K562 (cell line): ENCODE results near the gene SLC6A6. TPM values are rescaled to one million over a fixed set of nuclear protein-coding genes. Genes with fewer than 3 reads are reported as not detected.

Experiments
- ATAC-seq: fragments of 200-7000 bp; cut with Tn5 transposase; 3 replicates; pipeline ENCODE4 v1.9.1; 2020; ENCODE audit warnings: moderate library complexity
- BruUV-seq: library from RNA; stranded (reverse); fragments of 400-500 nt; replicated peaks from 2 replicates; lab custom pipeline; 2021; lab: Mats Ljungman, UMichigan
- CTCF ChIA-PET: fragments of 300-600 bp; formaldehyde crosslinking; extraction: SDS; loops from one replicate; lab custom pipeline; 2021; ENCODE audit warnings: low intra/inter-chr PET ratio; lab: Yijun Ruan, JAX
- POLR2A ChIA-PET: fragments of 300-600, 350-650 bp; sonication (Branson Sonifier 250); formaldehyde crosslinking; extraction: SDS; loops from one replicate; lab custom pipeline; 2021; ENCODE audit warnings: antibody characterized with exemption, inconsistent platforms; lab: Yijun Ruan, JAX
- DNase-seq, 4 experiments: peaks; one replicate each; pipeline versions ENCODE4 v3.0.0 to v3.0.0-alpha.2; 2011 to 2018; ENCODE audit warnings: low spot score in 3 of 4, mixed read lengths in 3 of 4; ENCODE audit errors: extremely low read depth in 1 of 4
- FAIRE-seq: peaks from 2 replicates; lab custom pipeline; 2011; peaks lifted over from hg19 to GRCh38; lab: Jason Lieb, UNC
- H2AFZ ChIP-seq: 2 replicates; pipeline ENCODE4 v1.6.0; 2011; ENCODE audit warnings: low read depth, low read length, control low read depth, inconsistent platforms
- H3K27ac ChIP-seq: fragments of 200-600 bp; 3 replicates; pipeline ENCODE4 v1.8.0; 2011; ENCODE audit warnings: low read depth, mild to moderate bottlenecking, control low read depth, inconsistent platforms, low read length, moderate library complexity, mixed read lengths; ENCODE audit errors: extremely low read depth
- H3K27me3 ChIP-seq, 2 experiments: fragments of 300-600 bp in 1 of 2; 2 replicates in 1 of 2; 3 replicates in 1 of 2; pipeline versions ENCODE4 v1.6.0 to v1.8.0; 2011; ENCODE audit warnings: inconsistent platforms in 2 of 2, low read length in 2 of 2, mild to moderate bottlenecking in 1 of 2, mixed read lengths in 1 of 2, moderate library complexity in 1 of 2; ENCODE audit not compliant: control insufficient read depth in 2 of 2, insufficient read depth in 2 of 2
- H3K36me3 ChIP-seq: fragments of 300-600 bp; 3 replicates; pipeline ENCODE4 v1.8.0; 2011; ENCODE audit warnings: mild to moderate bottlenecking, low read length, inconsistent platforms; ENCODE audit not compliant: control insufficient read depth, insufficient read depth
- H3K4me1 ChIP-seq, 2 experiments: fragments of 200-600 bp in 1 of 2; replicated peaks in 1 of 2; 2 replicates in 1 of 2; 3 replicates in 1 of 2; pipeline versions ENCODE4 v1.5.1 to v1.8.0; 2011; ENCODE audit warnings: inconsistent platforms in 2 of 2, low read length in 2 of 2, mild to moderate bottlenecking in 1 of 2, mixed read lengths in 1 of 2, moderate library complexity in 1 of 2; ENCODE audit not compliant: control insufficient read depth in 2 of 2, insufficient read depth in 2 of 2
- H3K4me2 ChIP-seq: 2 replicates; pipeline ENCODE4 v1.6.1; 2011; ENCODE audit warnings: low read length, control low read depth, inconsistent platforms, mixed read lengths; ENCODE audit not compliant: insufficient read depth
- H3K4me3 ChIP-seq: fragments of 200-600 bp; sonication (generic), shearing (Covaris generic); 2 replicates; pipeline ENCODE4 v1.5.1; 2016; ENCODE audit warnings: control low read depth, inconsistent platforms
- H3K79me2 ChIP-seq: fragments of 200-600 bp; 3 replicates; pipeline ENCODE4 v1.8.0; 2011; ENCODE audit warnings: low read length, inconsistent platforms; ENCODE audit not compliant: control insufficient read depth, insufficient read depth
- H3K9ac ChIP-seq, 2 experiments: 2 replicates each; pipeline versions ENCODE4 v1.6.0 to v1.6.1; 2011; ENCODE audit warnings: low read depth in 2 of 2, low read length in 2 of 2, control low read depth in 1 of 2, inconsistent platforms in 1 of 2, mild to moderate bottlenecking in 1 of 2, mixed read lengths in 1 of 2; ENCODE audit not compliant: insufficient read depth in 1 of 2
- H3K9me1 ChIP-seq: one replicate; pipeline ENCODE4 v1.6.0; 2011; ENCODE audit warnings: inconsistent platforms, mild to moderate bottlenecking, low read length, moderate library complexity; ENCODE audit not compliant: control insufficient read depth, insufficient read depth
- H3K9me3 ChIP-seq: replicated peaks from 2 replicates; pipeline ENCODE4 v1.5.1; 2011; ENCODE audit warnings: low read depth, low read length, inconsistent platforms; ENCODE audit not compliant: control insufficient read depth, insufficient read depth
- H4K20me1 ChIP-seq: replicated peaks from 2 replicates; pipeline ENCODE4 v1.6.1; 2011; ENCODE audit warnings: low read length, inconsistent platforms, mixed read lengths; ENCODE audit not compliant: control insufficient read depth, insufficient read depth
- CBX1 ChIP-seq: sonication (generic); IDR thresholded peaks from 2 replicates; pipeline ENCODE4 v1.6.1; 2016; ENCODE audit warnings: antibody characterized with exemption, low read depth, mild to moderate bottlenecking
- TAL1 ChIP-seq: fragments of 450-650 bp; IDR thresholded peaks from 2 replicates; pipeline ENCODE4 v1.6.1; 2016; ENCODE audit warnings: mild to moderate bottlenecking
- TCF7 ChIP-seq: sonication (generic); IDR thresholded peaks from 2 replicates; pipeline ENCODE4 v1.6.1; 2016; ENCODE audit warnings: antibody characterized with exemption, borderline replicate concordance
- USF1 ChIP-seq: sonication (generic); formaldehyde crosslinking; IDR thresholded peaks from 2 replicates; pipeline ENCODE4 v1.9.0; 2022; ENCODE audit warnings: mild to moderate bottlenecking, missing genetic modification reagents
- WGBS: fragments of 100-300 bp; shearing (Covaris generic); methylation state at CpG from one replicate; pipeline ENCODE4 v1.1.6; 2016; ENCODE audit warnings: low coverage, mixed read lengths; ENCODE audit not compliant: insufficient coverage; ENCODE audit errors: missing lambda C conversion rate; 5-methylcytosine and 5-hydroxymethylcytosine counted together
- in situ Hi-C: fragments of 300-500 bp; cut with MboI; formaldehyde crosslinking; loops from 4 replicates; pipeline ENCODE4 v1.15.0; 2018; ENCODE audit warnings: inconsistent platforms, mixed read lengths
- intact Hi-C: fragments of 100-400 bp; cut with micrococcal nuclease; formaldehyde crosslinking; loops from 2 replicates; pipeline ENCODE4 v1.14.2; 2022
- polyA plus RNA-seq, 8 experiments: library from polyadenylated mRNA; depleted of rRNA in 4 of 8; stranded (reverse) in 5 of 8; unstranded in 3 of 8; fragments of >200 nt; fragmentation: Nextera tagmentation in 2 of 8; fragmentation: Illumina TruSeq in 1 of 8; extraction: Ambion mirVana in 2 of 8; extraction: Trizol in 1 of 8; gene quantifications; 2 replicates each; pipeline versions ENCODE4 v1.2.1 to v1.2.3, GENCODE V29; 2011 to 2014; ENCODE audit warnings: inconsistent platforms in 1 of 8, missing spikeins in 1 of 8
- total RNA-seq, 7 experiments: library from RNA; depleted of rRNA in 6 of 7; stranded (reverse); fragments of >200 nt in 6 of 7; fragmentation: Illumina TruSeq in 2 of 7; extraction: Trizol in 2 of 7; gene quantifications; 2 replicates each; pipeline versions ENCODE4 v1.2.1 to v1.2.3, GENCODE V29; 2011 to 2021; ENCODE audit warnings: low replicate concordance in 1 of 7

Gene SLC6A6
- total and polyA plus RNA-seq, 9 of the 15 experiments (the other 6 are each of a cell fraction or from before 2014, with no cell fraction given): 12.3 to 203 (median 93.2) TPM

GRCh38 chr3:14534516-14535191 lies 132.2 kb downstream of the SLC6A6 start:
- H3K9me3 ChIP-seq: no peaks in the 10 kb centered on the region
- FAIRE-seq: no peak
- in situ Hi-C loops: no loop called here
- H3K4me3 ChIP-seq: no peak overlapping the region
- TF ChIP-seq TCF7 (no peak), TAL1 (no peak), CBX1 (no peak), USF1 (no peak)
- TF ChIP-seq, all 486 proteins: peak for 0
- CTCF ChIA-PET: no interaction called here
- POLR2A ChIA-PET: interaction anchor here (0.9 to 2.2 kb wide), 3 partner anchors 15 to 117 kb away, joined by 3 to 6 read pairs (median 5); partner anchors contain the start of gene CCDC174
- no TSS peak for BruUV-seq
- DNase-seq (no peak), ATAC-seq (no peak)
- no peaks in the 10 kb centered on the region for H3K9me1 ChIP-seq
- intact Hi-C loops: no loop called here
- H2AFZ ChIP-seq: no peak overlapping the region
- no peaks in the 10 kb centered on the region for H3K36me3 ChIP-seq
- no peak overlapping the region for H3K9ac ChIP-seq
- H4K20me1 ChIP-seq: no peaks in the 10 kb centered on the region
- H3K27ac ChIP-seq: no peak overlapping the region
- no peaks in the 10 kb centered on the region for H3K79me2 ChIP-seq
- H3K4me1 ChIP-seq: peaks cover 11 to 19% of the 10 kb centered on the region in 2 experiments
- H3K27me3 ChIP-seq: peaks cover 0 to 10% of the 10 kb centered on the region in 2 experiments; a peak in 1 of 5 replicates
- 30% methylated on average over 15 of the region's 20 CpGs for WGBS
- H3K4me2 ChIP-seq: no peak overlapping the region
